ENCODE results near the gene BGN. TPM values are rescaled to one million over a fixed set of nuclear protein-coding genes. Genes with fewer than 3 reads are reported as not detected.

The BGN gene
- total RNA-seq, 2 donors from 2014 or later, result 141 to 206 TPM

DNA sequence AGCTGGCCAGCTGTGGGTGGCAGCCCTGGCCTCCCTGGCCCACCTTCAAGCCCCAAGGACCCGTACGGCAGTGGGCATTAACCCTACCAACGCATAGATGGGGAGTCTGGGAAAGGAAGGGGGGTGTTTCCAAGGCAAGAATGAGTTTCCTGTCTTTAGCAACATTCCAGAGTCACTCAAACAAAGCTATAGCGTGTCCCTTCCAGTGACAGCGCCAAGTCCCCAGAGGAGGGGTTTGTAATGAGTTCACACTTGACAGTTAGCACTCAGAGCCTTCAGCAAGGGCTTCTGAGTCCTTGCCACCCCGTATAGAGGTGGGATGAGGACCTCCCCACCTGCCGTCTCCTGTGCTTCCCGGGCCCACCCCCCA lies 1.8 kb downstream of the BGN start:
- no peak for DNase-seq (ENCODE audit: low spot score)
- TF ChIP-seq, protein P1, sequence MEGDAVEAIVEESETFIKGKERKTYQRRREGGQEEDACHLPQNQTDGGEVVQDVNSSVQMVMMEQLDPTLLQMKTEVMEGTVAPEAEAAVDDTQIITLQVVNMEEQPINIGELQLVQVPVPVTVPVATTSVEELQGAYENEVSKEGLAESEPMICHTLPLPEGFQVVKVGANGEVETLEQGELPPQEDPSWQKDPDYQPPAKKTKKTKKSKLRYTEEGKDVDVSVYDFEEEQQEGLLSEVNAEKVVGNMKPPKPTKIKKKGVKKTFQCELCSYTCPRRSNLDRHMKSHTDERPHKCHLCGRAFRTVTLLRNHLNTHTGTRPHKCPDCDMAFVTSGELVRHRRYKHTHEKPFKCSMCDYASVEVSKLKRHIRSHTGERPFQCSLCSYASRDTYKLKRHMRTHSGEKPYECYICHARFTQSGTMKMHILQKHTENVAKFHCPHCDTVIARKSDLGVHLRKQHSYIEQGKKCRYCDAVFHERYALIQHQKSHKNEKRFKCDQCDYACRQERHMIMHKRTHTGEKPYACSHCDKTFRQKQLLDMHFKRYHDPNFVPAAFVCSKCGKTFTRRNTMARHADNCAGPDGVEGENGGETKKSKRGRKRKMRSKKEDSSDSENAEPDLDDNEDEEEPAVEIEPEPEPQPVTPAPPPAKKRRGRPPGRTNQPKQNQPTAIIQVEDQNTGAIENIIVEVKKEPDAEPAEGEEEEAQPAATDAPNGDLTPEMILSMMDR (IDR thresholded peaks at IDR 0.05), result no peak
- Histone ChIP-seq H3K36me3 (no peaks in the 10 kb centered on the region), H3K27ac (peak overlapping the region; percentile 9 to 53), H3K4me3 (peak overlapping the region; percentile 39 to 47), H3K27me3 (no peaks in the 10 kb centered on the region), H3K9me3 (no peaks in the 10 kb centered on the region), H3K4me1 (peaks cover 0 to 14% of the 10 kb centered on the region in 2 donors)

DNA sequence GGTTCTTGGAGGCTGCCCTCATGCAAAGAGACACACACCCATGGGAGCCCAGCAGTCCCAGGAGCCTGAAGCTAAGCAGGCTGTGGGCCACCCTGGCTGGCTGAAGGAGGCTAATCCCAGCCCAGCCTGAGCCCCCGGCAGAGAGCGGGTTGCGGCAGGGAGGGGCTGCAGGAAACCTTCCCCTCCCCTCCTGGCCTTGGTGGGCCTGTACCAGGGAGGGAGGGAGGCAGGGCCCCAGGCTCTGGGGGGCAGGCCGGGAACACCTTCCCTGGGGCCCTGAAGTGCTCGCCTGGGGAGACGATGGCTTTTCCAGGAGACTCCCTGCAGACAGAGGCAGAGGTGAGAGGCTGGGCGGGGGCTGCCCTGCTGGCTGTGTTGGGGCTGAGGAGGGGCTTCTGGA lies 3.7 kb downstream of the BGN start:
- H3K27me3 ChIP-seq, result no peaks in the 10 kb centered on the region
- no peak for DNase-seq (ENCODE audit: low spot score)
- H3K9me3 ChIP-seq, result no peaks in the 10 kb centered on the region
- H3K4me3 ChIP-seq, result peak overlapping the region in 1 of 2 donors; percentile 22
- TF ChIP-seq, protein P1 (IDR thresholded peaks at IDR 0.05), result no peak
- peak overlapping the region in 1 of 2 donors; percentile 23 for H3K27ac ChIP-seq
- H3K4me1 ChIP-seq, result peaks cover 0 to 7% of the 10 kb centered on the region in 2 donors
- H3K36me3 ChIP-seq, result no peaks in the 10 kb centered on the region

DNA sequence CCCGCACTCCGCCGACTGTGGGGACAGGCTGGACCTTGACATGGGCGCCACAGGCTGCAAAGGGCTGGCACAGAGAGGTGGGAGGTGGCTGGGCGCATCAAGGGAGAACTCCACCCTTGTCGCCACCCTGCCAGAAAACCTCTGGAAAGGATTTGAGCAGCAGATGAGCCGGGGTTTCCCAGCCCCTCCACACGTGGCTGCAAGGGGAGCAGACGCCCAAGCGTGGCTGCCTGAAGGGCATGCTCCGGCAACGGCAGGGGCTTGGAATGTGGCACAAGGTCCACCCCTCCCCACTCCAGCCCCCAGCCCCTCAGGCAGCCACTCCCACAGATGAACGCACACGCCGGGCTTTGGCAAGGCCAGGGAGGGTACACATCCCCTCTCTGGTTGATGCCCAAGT lies 4.6 kb downstream of the BGN start:
- no peak overlapping the region for H3K27ac ChIP-seq

DNA sequence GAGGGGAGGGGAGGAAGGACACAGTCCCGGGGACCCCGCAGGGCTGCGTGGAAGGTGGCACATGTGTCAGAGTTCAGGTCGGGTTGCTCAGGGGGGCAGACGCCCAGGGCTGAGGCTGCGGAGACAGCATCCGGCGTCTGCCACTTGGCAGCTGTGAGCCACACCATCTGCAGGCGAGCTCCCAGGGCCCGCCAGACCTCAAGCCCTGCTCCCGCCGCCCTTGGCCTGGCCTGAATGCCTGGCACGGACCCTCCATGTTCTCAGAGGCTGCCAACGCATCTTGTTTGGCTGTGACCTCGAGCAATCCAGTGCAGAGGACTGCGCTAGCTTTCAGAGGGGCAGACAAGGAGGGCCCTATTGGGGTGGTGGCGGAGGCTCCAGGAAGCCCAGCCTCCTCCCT lies 5.1 kb downstream of the BGN start:
- Histone ChIP-seq H3K9me3 (no peaks in the 10 kb centered on the region), H3K36me3 (no peaks in the 10 kb centered on the region), H3K4me1 (peaks cover 0 to 7% of the 10 kb centered on the region in 2 donors), H3K27ac (no peak overlapping the region), H3K27me3 (no peaks in the 10 kb centered on the region), H3K4me3 (peak overlapping the region in 1 of 2 donors; percentile 22)
- TF ChIP-seq, protein P1 (IDR thresholded peaks at IDR 0.05), result no peak
- DNase-seq (ENCODE audit: low spot score), result no peak

More for the DNA sequence above, 4.6 kb downstream of the BGN start:
- Histone ChIP-seq H3K9me3 (no peaks in the 10 kb centered on the region), H3K4me1 (peaks cover 0 to 7% of the 10 kb centered on the region in 2 donors), H3K36me3 (no peaks in the 10 kb centered on the region), H3K4me3 (peak overlapping the region in 1 of 2 donors; percentile 22), H3K27me3 (no peaks in the 10 kb centered on the region)
- TF ChIP-seq, protein P1 (IDR thresholded peaks at IDR 0.05), result no peak
- no peak for DNase-seq (ENCODE audit: low spot score)

DNA sequence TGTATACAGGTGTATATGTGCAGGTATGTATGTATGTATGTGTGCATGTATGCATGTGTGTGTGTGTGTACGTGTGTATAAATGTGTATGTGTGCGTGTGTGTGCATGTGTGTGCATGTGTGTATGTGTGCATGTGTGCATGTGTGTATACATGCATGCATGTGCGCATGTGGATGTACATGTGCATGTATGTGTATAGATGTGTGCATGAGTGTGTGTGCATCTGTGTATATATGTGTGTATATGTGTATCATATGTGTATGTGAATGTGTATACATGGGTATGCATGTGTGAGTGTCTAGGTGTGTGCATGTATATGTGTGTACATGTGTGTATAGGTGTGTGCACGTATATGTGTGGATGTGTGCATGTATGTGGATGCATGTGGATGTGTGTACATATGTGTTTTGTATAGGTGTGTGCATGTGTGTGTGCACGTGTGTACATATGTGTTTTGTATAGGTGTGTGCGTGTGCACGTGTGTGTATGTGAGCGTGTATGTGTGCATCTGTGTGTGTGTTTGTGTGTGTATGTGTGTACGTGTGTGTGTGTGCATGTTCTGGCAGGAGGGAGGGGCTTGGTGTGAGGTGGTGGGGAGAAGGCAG lies 6.0 kb downstream of the BGN start:
- TF ChIP-seq, protein P1 (IDR thresholded peaks at IDR 0.05), result no peak
- Histone ChIP-seq H3K36me3 (no peaks in the 10 kb centered on the region), H3K9me3 (no peaks in the 10 kb centered on the region), H3K4me1 (peaks cover 0 to 7% of the 10 kb centered on the region in 2 donors), H3K4me3 (no peak overlapping the region), H3K27me3 (no peaks in the 10 kb centered on the region), H3K27ac (no peak overlapping the region)
- DNase-seq (ENCODE audit: low spot score), result no peak

DNA sequence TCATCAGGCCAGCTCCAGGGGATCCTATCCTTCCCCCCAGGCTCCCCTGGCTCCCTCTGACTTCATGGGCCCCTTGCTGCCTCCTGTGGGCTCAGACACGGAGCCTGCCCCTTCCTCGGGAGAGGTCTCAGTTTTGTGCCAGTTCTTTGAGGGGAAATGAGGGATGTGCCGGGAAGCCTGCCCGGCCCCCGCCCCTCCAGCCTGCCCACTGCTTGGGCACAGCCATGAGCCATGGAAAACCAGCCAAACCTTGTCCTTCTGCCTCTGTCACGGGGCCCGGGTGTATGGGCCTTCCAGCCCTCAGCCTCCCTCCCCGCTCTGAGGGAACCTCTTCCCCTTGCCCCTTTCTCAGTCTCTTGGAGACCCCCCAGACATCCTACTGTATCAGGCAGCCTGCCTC lies 6.8 kb downstream of the BGN start:
- no peak for DNase-seq (ENCODE audit: low spot score)
- no peaks in the 10 kb centered on the region for H3K36me3 ChIP-seq
- TF ChIP-seq, protein P1 (IDR thresholded peaks at IDR 0.05), result no peak
- no peak overlapping the region for H3K4me3 ChIP-seq
- H3K4me1 ChIP-seq, result peaks cover 0 to 7% of the 10 kb centered on the region in 2 donors
- no peaks in the 10 kb centered on the region for H3K27me3 ChIP-seq
- peak overlapping the region in 1 of 2 donors; percentile 25 for H3K27ac ChIP-seq
- no peaks in the 10 kb centered on the region for H3K9me3 ChIP-seq
